Neutrophil (primary cell): ENCODE results near the gene GARS1.

Experiments
- H3K27ac ChIP-seq: fragments of 200-600 bp; sonication (generic); 2 replicates; pipeline ENCODE4 v1.5.1; 2016; ENCODE audit warnings: mild to moderate bottlenecking, moderate library complexity
- H3K27me3 ChIP-seq: fragments of 200-600 bp; sonication (generic); 2 replicates; pipeline ENCODE4 v1.6.0; 2016; ENCODE audit warnings: mild to moderate bottlenecking
- H3K36me3 ChIP-seq: fragments of 200-600 bp; sonication (generic); 2 replicates; pipeline ENCODE4 v1.5.1; 2017
- H3K4me1 ChIP-seq, 2 experiments: fragments of 200-600 bp in 1 of 2; sonication (generic) in 1 of 2; 1 replicate in 1 of 2; 2 replicates in 1 of 2; pipeline versions ENCODE4 v1.5.1 to v1.6.1; 2013 to 2016; ENCODE audit warnings: low read depth in 1 of 2, low read length in 1 of 2, mild to moderate bottlenecking in 1 of 2, moderate library complexity in 1 of 2; ENCODE audit not compliant: control insufficient read depth in 1 of 2, insufficient read depth in 1 of 2
- H3K4me3 ChIP-seq, 2 experiments: fragments of 200-600 bp in 1 of 2; sonication (generic) in 1 of 2; 1 replicate in 1 of 2; 2 replicates in 1 of 2; pipeline ENCODE4 v1.5.1; 2013 to 2016; ENCODE audit warnings: low read depth in 1 of 2, low read length in 1 of 2, mild to moderate bottlenecking in 1 of 2, moderate library complexity in 1 of 2
- H3K9me3 ChIP-seq: fragments of 200-600 bp; sonication (generic); 2 replicates; pipeline ENCODE4 v1.5.1; 2016
- TF ChIP-seq, protein P1 (sequence below): fragments of 200-600 bp; sonication (generic); IDR thresholded peaks from 2 replicates; pipeline ENCODE4 v1.5.1; 2016; ENCODE audit warnings: antibody characterized with exemption

GARS1 gene

DNA sequence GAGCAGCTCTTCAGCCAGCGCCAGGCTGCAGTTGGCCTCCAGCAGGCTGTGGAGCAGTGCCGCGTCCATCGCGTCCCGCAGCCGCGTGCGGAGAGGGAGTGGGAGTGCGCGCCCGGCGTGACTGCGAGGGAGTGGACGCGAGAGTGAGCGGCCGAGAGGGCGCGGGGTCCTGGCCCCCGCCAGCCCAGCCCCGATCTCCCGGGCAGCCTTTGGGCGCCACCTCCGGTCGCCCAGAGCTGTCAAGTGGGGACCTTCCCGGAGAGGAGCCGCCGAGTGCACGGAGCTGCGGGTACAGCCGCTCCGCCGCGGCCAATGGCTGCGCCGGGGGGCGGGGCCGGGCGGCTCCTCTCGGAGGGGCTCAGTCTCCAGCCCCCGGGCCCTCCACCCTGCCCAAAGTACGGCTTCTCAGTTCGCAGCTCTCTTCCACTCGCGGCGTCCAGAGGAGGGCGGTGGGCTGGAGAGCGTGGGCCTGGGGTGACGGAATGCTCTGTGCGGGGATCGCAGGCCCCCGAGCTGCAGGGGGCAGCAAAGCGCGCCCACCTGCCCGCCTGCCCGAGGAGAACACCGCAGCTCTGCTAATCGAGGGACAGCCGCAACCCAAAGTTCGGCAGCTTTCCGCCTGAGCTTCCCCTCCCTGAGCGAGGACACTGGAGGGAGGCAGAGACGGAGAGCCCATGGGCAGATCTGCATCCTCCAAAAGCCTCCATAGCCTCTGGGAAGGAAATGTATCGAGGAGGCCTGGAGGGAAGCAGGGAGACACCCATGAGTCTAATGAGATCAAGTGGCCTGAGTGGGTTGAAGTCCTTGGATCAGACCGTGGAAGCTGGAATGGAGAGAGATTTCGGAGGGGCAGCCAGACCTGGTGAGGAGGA, 87.8 kb downstream of the GARS1 start, which contains the start of gene CRHR2:
Gene CRHR2 (minus strand): TSS at position 245 of the 872 bp plus-strand sequence. CDS start 176 bp downstream, at position 69.
- TF ChIP-seq, protein P1, sequence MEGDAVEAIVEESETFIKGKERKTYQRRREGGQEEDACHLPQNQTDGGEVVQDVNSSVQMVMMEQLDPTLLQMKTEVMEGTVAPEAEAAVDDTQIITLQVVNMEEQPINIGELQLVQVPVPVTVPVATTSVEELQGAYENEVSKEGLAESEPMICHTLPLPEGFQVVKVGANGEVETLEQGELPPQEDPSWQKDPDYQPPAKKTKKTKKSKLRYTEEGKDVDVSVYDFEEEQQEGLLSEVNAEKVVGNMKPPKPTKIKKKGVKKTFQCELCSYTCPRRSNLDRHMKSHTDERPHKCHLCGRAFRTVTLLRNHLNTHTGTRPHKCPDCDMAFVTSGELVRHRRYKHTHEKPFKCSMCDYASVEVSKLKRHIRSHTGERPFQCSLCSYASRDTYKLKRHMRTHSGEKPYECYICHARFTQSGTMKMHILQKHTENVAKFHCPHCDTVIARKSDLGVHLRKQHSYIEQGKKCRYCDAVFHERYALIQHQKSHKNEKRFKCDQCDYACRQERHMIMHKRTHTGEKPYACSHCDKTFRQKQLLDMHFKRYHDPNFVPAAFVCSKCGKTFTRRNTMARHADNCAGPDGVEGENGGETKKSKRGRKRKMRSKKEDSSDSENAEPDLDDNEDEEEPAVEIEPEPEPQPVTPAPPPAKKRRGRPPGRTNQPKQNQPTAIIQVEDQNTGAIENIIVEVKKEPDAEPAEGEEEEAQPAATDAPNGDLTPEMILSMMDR: no peak
- Histone ChIP-seq H3K4me3 (no peak within 1 kb of the TSS), H3K27ac (no peak within 1 kb of the TSS), H3K9me3 (no peaks in the 10 kb centered on the region), H3K4me1 (peaks cover 0 to 9% of the 10 kb centered on the region in 2 experiments), H3K27me3 (peaks cover 88% of the 10 kb centered on the region), H3K36me3 (no peaks in the 10 kb centered on the region)

DNA sequence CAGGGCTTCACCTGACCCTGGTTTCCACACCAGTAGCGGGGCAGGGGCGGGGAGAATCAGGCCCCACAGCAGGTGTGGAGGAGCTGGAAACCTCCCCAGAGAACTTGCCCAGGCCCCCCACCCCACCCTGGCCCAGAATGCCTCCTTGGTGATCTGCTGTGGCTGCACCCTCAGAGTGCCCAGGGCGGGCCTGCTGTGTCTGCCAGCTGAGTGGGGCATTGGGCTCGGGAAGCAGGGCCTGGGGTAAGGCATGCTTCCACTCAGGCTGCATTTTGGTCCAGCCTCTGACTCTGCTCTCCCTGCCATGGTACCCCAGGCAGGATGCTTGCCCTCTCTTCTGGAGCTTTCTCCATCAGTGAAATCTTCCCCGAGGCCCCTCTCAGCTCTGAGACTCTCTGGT, 88.6 kb downstream of the GARS1 start:
- H3K36me3 ChIP-seq: no peaks in the 10 kb centered on the region
- peaks cover 0 to 9% of the 10 kb centered on the region in 2 experiments for H3K4me1 ChIP-seq
- H3K9me3 ChIP-seq: no peaks in the 10 kb centered on the region
- no peak overlapping the region for H3K27ac ChIP-seq
- no peak overlapping the region for H3K4me3 ChIP-seq
- TF ChIP-seq, protein P1: no peak
- H3K27me3 ChIP-seq: peaks cover 81% of the 10 kb centered on the region
